Loucy (cell line): ENCODE data around the gene PHKA1.

Experiments used
- CTCF ChIP-seq: fragments of 200-600 bp; sonication (generic); conservative IDR thresholded peaks from 2 replicates; pipeline ENCODE4 v1.5.1; 2014; ENCODE audit warnings: mild to moderate bottlenecking, antibody characterized with exemption, low read length
- EZH2phosphoT487 ChIP-seq: fragments of 200-600 bp; IDR thresholded peaks from 2 replicates; pipeline ENCODE4 v1.6.1; 2018; ENCODE audit warnings: antibody characterized with exemption, mild to moderate bottlenecking, moderate library complexity, borderline replicate concordance

GRCh38 chrX:72713130-72713529 is 976 bp downstream of the PHKA1 start:
- no peak for TF ChIP-seq CTCF
- no peak for TF ChIP-seq EZH2phosphoT487
